ENCODE results near the gene PRKCI.

Gene PRKCI

DNA sequence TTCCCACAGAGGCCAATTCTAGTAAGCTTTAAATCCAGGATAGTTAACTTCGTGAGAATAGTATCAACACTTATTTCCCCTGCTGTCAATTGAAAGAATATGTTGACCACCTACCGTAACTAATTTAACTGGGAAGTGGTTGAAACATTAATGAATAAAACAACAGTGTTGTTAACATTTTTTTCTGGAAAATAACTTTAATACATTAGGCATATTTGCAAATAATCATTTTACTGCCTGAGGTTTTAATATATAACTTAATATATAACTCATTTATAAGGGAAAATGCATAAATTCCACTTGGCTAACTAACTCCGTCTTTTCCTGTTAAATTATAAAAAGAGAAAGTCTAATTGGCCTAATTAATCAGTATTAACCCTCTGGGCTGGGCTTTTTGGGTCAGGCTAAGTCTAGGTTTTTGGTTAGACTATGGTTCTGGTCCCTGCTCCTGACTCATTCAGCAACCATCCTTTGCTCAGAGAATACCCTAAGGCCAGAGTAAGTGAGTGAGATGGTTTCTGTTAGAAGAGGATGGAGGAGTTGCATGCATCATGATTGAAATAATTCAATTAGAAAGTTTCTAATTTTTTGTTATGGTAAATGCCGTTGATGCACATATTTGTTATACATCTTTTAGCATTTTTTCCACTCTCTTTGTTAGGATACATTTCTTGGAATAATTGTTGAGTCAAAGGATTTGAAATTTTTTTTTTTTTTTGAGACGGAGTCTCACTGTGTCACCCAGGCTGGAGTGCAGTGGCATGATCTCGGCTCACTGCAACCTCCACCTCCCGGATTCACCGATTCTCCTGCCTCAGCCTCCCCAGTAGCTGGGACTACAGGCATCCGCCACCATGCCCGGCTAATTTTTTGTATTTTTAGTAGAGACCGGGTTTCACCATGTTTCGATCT is 124.5 kb downstream of the PRKCI start:
- in situ Hi-C loops (cut with HindIII; ENCODE audit: low pct_ligation_motif_present, low sequenced_read_pairs) = no loop called here
- no peaks in the 10 kb centered on the region for H3K27me3 ChIP-seq (replicated peaks)
- H3K4me3 ChIP-seq (ENCODE audit: low read depth, low read length) = no peak overlapping the region
- no peak for DNase-seq
- TF ChIP-seq, protein P1, sequence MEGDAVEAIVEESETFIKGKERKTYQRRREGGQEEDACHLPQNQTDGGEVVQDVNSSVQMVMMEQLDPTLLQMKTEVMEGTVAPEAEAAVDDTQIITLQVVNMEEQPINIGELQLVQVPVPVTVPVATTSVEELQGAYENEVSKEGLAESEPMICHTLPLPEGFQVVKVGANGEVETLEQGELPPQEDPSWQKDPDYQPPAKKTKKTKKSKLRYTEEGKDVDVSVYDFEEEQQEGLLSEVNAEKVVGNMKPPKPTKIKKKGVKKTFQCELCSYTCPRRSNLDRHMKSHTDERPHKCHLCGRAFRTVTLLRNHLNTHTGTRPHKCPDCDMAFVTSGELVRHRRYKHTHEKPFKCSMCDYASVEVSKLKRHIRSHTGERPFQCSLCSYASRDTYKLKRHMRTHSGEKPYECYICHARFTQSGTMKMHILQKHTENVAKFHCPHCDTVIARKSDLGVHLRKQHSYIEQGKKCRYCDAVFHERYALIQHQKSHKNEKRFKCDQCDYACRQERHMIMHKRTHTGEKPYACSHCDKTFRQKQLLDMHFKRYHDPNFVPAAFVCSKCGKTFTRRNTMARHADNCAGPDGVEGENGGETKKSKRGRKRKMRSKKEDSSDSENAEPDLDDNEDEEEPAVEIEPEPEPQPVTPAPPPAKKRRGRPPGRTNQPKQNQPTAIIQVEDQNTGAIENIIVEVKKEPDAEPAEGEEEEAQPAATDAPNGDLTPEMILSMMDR (IDR thresholded peaks at IDR 0.05; ENCODE audit: low read depth, low read length, missing control alignments) = no peak
- no peak overlapping the region for H3K27ac ChIP-seq
- no peaks in the 10 kb centered on the region for H3K36me3 ChIP-seq (replicated peaks)

DNA sequence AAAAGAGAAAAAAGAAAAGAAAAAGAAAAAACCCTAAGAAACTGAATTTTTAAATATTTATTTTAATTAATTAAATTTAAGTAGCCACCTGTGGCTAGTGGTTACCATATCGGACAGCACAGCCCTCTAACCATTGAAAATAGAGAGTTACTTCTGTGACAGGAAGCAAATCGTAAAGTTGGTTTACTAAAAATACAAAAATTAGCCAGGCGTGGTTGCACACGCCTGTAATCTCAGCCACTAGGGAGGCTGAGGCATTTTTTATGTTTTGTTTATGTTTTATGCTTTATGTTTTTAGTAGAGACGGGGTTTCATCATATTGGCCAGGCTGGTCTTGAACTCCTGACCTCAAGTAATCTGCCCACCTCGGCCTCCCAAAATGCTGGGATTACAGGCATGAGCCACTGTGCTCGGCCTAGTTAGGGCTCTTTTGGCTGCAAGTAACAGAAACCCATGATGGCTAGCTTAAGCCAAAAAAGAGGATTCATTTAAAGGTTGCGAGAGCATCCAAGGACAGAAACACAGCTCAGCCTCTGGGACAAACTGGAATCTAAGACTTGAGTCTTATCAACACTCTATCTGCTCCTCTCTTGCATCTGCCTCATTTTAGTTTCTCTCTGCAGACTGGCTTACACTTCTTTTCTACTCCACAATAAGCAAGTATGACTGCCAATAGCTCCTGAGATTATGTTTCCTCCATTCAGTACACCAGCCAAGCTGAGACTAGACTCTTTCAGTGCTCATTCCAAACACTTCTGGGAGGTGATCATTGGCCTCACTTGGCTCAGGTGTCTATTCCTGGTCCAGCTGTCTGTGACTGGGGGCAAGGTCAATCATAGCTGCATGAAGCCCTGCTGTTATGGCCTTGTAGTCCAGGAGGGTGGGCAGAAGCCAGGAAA is 128.5 kb downstream of the PRKCI start:
- H3K27ac ChIP-seq = no peak overlapping the region
- DNase-seq = no peak
- TF ChIP-seq, protein P1 (IDR thresholded peaks at IDR 0.05; ENCODE audit: low read depth, low read length, missing control alignments) = no peak
- no peaks in the 10 kb centered on the region for H3K36me3 ChIP-seq (replicated peaks)
- no peaks in the 10 kb centered on the region for H3K27me3 ChIP-seq (replicated peaks)
- no peak overlapping the region for H3K4me3 ChIP-seq (ENCODE audit: low read depth, low read length)
- in situ Hi-C loops (cut with HindIII; ENCODE audit: low pct_ligation_motif_present, low sequenced_read_pairs) = no loop called here

DNA sequence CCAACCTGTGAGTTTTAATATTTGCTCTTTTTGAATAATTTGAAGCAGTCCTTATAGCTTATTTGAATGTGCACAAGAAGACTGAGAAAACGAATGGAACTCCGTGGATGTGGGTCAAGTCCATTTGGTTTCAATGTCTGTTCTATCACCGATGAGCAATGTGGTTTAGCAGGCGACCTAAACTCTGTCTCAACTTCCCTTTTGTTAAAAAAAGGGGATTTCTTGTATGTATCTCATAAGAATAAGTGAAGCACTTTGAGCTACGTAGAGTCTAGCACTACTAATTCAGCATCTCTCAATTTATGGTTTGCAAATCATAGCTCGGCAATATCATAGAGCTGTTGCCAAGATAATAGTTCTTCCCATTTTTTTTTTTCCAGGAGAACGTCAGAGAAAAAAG is 130.7 kb downstream of the PRKCI start:
- H3K27me3 ChIP-seq (replicated peaks) = no peaks in the 10 kb centered on the region
- peaks cover 2% of the 10 kb centered on the region for H3K36me3 ChIP-seq (replicated peaks)
- H3K4me3 ChIP-seq (ENCODE audit: low read depth, low read length) = no peak overlapping the region
- in situ Hi-C loops (cut with HindIII; ENCODE audit: low pct_ligation_motif_present, low sequenced_read_pairs) = no loop called here
- H3K27ac ChIP-seq = no peak overlapping the region
- TF ChIP-seq, protein P1 (IDR thresholded peaks at IDR 0.05; ENCODE audit: low read depth, low read length, missing control alignments) = no peak
- no peak for DNase-seq

DNA sequence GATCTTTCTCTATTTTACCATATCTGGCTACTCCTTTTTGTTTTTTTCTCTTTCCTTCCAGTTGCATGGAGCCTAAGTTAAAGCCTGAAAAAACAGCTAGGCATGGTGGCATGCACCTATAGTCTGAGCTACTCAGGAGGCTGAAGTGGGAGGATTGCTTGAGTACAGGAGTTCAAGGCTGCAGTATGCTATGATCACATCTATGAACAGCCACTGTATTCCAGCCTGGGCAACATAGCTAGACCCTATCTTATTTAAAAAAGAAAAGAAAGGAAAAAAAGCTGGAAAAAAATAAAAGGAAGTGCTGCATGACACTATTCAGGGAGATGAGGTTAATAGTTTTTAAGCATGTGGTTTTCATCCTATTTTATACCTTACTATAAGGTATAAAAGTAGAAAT is 131.3 kb downstream of the PRKCI start:
- in situ Hi-C loops (cut with HindIII; ENCODE audit: low pct_ligation_motif_present, low sequenced_read_pairs) = no loop called here
- TF ChIP-seq, protein P1 (IDR thresholded peaks at IDR 0.05; ENCODE audit: low read depth, low read length, missing control alignments) = no peak

DNA sequence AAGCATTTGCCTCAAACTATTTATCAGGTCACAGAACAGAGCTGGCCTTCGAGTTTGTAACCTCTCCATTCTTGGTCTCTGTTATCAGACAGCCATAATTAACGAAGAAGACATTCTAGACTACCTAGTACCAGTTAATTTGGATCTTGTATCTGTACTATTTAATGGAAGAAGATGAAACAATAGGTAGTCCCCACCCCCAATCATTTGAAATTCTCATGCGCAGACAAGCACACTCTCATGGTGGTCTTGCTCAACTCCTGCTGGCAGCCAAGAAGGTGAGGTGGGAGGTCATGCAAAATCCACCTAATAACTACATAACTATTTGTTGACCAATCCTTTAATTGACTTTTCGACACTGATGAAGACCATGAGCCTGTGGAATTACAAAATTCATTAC is 132.5 kb downstream of the PRKCI start:
- Histone ChIP-seq H3K36me3 (replicated peaks) (peaks cover 5% of the 10 kb centered on the region), H3K27ac (no peak overlapping the region), H3K27me3 (replicated peaks) (no peaks in the 10 kb centered on the region), H3K4me3 (ENCODE audit: low read depth, low read length) (no peak overlapping the region)
- no peak for DNase-seq
- in situ Hi-C loops (cut with HindIII; ENCODE audit: low pct_ligation_motif_present, low sequenced_read_pairs) = no loop called here
- TF ChIP-seq, protein P1 (IDR thresholded peaks at IDR 0.05; ENCODE audit: low read depth, low read length, missing control alignments) = no peak

More for the DNA sequence above, 131.3 kb downstream of the PRKCI start:
- no peak for DNase-seq
- peaks cover 2% of the 10 kb centered on the region for H3K36me3 ChIP-seq (replicated peaks)
- no peak overlapping the region for H3K27ac ChIP-seq
- no peaks in the 10 kb centered on the region for H3K27me3 ChIP-seq (replicated peaks)
- no peak overlapping the region for H3K4me3 ChIP-seq (ENCODE audit: low read depth, low read length)

Measured in brain microvascular endothelial cell (primary cell).